HG03457 (cell line): Measurements from ENCODE around the gene ACOX2.
"Not testable (repeated sequence)": the region's sequence is repeated elsewhere in the genome, so short reads cannot be mapped to it uniquely, and the experiment has no call there.

Experiments used
- ATAC-seq: cut with Tn5 transposase; IDR thresholded peaks from one replicate; pipeline ENCODE4 v1.9.1; 2021; ENCODE audit warnings: moderate number of reproducible peaks; ENCODE audit not compliant: unreplicated experiment

The ACOX2 gene

DNA sequence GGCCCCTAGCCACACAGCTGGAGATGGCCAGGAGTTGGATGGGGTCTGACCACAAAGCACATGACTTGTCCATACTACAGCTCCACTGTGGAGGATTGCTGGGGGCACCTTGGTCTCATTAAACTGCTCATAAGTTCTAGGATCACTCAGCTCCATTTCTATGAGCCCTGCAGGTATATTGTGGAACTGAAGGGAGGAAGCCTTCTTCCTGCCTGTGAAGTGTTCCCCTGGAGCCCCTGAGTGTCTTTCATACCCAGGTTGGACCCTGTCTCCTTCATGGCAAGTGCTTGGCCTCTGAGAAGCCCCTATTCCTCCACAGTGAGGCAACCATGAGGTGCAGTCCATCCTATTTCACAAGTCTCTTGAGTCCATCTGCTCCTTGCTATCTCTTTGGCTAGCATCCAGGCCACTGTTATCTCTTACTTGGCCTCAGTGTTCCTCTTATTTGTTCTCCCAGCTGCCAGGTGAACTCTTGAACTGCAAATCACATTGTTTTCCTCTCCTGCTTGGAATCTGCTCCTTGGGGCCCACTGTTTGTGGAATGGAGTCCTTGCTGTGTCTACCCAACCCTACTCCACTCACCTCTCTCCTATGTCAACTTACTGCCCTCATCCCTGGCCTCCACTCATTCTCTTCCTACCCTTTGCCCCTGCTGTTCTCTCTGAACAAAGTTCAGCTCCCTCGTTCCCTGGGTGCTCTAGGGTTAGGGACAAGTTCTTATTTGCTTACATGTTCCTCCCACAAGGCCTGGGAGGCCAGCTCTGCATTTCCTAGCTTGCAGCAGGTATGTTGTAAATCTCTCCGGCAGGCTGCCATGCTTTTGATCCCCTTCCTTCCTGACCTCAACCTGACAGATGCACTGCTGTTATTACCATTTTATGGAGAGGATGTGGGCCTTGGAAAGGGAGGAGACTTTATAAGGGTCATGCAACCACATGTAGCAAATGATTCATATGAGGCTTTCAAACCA is 1.2 kb downstream of the ACOX2 start:
- ATAC-seq: no peak

DNA sequence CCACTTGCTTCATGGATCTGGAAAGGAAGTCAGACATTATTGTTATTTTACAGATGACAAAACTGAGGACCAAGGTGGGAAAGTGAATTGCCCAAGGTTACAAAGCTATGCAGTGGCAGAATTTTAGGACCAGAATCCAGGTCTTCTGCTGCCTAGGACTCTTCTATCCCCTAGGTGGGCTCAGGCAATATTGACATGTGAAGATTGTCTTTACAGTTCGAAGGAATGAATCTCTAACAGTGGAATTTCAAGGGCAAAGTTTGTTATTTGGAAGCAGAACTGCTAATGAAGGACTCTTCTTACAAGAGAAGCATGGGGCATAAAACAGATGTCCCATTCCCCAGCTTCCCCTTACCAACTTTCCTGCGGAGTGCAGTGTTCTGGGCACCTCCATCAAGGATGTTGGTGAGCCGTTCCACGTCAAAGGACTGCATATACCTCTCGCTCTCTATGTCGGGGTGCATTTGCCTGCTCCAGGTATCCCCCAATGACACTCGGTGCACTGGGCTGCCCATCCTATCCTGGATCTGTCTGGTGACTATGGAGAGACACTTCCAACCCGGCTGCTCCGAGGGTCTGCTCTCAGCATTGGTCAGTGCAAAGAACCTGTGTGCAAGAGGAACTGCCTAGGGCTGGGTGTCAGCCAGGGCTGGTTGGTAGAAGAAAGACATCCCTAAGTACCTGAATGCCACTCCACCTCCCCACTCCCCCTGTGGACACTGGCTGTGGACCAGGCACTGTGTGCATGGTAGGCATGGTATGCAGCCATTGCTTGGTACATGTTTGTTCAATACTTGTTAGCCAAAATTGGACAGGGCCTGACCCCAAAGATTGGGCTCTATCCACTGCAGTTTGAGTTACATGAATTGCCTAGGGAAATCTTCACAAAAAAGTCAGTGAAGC is 2.1 kb downstream of the ACOX2 start:
- ATAC-seq: no peak

DNA sequence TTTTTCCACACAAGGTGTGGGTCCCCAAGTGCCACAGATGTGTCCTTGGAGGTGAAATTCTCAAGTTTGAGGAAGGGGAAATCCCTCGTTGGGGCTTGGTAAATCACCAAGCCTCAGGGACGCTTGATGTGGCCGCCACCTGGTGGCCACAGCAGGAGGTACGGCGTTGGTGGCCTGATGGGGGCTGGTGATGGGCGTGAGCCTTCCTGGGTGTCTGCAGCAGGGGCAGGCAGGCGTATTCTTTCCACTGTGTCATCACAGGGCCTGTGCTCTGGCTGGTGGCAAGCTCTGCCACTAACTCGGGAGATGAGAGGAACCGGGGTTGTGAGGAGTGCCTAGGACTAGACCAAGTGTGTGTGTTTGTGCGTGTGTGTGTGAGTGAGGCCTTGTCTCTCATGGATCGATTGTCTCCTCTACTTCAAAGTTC is 4.2 kb downstream of the ACOX2 start:
- peak; percentile 78 for ATAC-seq

DNA sequence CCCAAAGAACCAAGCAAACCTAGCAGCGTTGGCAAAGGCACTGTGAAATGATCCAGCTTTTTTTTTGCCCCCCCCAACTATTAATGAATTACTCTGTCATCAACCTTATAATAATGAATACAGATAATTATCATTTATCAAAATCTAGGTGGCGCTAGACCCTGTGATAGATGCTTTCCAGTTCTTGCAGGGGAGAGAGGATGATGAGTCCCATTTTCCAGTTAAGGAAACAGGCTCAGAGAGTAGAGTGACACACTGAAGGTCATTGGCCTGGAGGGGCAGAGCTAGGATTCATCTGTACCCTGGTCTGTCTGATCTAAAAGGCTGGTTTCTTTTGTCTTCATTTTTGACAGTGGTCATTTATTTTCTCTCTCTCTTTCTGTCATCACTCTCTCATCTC is 5.0 kb downstream of the ACOX2 start:
- ATAC-seq: no peak

DNA sequence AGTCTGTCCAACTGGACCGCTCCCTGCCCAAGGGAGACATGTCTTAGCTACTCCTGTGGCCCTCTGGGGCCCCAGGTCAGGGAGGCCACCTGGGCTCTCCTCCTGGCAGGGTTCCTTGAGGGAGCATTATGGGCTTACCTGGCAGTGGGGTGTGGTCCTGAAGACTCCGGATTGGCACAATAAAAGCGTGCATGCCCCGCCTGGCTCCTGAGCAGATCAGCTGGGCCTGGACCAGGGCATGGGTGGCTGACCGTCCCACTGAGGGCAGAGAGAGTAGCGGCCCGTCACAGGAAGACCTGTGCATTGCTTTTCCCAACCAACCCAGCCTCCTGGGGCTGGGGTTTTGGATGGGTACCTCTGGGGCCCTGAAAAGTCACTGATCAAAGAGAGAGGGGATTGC is 5.4 kb downstream of the ACOX2 start:
- ATAC-seq: no peak

DNA sequence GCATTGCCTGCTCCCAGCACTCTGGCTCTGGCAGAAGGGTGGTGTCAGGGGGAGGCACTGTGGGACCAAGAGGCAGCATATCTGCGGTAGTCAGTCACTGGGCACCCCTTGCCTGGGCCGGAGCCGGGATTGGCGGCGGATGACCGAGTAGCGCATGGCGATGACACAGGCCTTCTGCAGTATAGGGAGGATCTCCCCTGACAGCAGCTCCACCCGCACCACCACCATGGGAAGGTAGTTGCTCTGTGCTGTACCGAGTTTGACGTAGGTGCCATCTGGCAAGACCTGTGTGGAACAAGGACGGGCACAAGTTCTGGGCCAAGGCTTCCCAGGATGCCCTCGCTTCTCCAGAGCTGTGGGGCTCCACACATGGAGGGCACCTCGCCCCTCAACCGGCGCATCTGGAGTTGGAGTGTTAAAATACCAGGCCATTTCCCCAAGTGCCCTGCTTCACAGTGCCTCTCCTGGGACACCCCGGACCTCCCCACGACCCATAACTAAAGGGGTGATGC is 6.6 kb downstream of the ACOX2 start:
- ATAC-seq: no peak

DNA sequence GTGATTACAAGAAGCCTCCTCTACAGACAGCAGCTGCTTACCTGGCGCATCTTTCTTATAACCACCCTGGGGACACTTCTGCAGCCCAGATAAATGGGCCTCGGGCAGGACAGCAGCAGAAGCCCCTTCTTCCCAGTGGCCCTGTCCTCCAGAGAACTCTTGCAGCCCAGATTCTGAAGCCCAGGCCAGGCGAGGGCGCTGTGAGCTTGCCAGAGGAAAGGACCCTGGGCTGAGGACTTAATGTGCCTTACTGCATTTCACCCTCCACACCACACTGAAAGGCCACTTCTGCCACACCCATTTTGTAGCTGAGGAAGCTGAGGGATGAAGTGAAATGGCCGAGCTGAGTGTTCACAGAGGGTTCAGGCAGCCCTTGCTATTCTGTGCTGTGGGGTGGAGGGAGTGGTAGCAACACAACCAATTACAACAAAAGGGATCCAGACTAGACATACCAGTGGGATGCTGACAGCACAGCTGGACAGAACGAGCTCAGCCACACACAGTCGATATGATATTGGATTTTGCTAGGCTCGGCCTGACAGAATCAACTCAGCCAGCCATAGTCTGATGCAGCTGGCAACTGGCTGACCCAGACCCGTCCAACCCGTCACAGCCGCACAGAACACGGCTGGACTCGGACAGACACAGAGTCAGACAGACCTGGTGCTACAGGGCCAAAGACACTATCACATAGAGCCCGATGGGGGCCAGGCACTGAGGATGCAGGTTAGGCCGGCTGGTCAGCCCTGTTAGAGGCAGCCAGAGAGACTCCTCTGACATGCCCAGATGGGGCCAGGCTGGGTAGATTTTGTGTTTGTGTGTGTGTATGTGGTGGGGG is 7.3 kb downstream of the ACOX2 start:
- ATAC-seq: no peak

DNA sequence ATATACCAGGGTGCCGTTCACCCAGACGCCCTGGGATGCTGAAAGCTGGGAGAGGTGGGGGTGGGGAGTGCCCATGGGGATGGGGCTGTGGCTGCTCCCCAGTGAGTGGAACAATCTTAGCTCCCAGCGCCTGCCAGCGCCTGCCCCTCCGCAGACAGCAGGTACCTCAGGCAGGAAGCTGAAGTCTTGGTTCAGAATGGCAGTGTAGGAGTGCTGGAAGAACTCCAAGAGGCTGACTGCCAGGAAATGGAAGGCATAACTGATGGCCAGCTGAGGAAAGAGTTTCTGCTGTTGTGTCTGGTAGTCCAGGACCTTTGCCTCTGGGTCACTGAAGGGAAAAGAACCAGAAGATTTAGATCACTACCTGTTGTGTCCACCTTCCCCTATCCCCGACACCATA is 8.4 kb downstream of the ACOX2 start:
- ATAC-seq: no peak

DNA sequence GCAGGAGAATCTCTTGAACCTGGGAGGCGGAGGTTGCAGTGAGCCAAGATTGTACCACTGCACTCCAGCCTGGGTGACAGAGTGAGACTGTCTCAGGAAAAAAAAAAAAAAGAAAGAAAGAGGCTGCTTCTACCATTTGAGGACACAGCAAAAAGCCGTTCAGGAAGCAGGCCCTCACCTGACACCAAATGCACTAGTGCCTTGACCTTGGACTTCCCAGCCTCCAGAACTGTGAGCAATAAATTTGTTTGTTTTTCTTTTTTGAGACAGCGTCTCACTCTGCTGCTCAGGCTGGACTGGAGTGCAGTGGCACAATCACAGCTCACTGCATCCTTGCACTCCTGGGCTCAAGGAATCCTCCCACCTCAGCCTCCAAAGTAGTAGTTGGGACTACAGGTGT is 9.6 kb downstream of the ACOX2 start:
- ATAC-seq: not testable (repeated sequence)

DNA sequence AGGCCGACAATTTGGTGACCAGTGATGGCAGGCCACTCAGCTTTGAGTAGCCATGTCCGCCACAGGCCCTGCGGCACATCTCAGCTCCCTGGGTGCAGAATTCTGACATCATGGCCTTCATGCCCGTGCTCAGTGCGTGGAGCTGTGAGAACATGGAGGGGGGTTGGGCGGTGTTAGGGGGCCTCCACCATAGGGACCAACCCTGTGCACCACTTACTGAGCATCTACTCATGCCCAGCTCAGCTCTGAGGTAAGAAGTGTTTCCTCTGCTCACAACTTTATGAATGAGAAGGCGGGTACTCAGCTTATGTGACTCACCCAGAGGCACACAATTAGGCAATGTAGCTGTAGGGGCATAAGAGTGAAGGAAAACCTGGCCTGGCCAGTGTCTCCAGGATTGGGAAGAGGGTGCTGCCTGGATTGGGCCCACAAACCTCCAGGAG is 10.5 kb downstream of the ACOX2 start:
- no peak for ATAC-seq

DNA sequence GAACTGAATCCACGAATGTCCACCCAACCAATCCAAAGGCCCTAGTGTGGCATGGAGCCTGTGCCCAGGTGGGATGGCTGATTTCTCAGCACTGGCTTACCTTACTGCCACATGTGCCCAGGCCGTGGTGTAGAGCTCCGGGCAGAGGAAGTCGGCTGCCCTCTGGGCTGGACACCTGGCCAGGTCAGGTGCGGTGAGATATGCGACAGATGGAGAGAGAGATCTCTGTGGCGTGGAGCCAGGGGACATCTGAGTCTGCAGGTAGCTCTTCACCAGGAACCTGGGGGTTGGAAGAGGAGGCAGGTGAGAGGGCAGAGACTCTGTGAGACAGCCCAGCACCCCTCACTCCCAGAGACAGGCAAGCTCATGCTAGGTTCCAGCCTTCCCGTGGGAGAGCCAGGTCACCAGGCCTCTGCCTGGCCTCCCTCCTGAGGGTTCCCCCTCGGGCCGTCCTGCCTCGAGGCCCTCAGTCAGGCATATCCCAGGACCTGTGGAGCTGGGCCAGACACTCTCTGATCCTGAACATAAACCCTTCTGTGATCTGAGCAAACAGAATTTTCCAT is 12.6 kb downstream of the ACOX2 start:
- no peak for ATAC-seq

DNA sequence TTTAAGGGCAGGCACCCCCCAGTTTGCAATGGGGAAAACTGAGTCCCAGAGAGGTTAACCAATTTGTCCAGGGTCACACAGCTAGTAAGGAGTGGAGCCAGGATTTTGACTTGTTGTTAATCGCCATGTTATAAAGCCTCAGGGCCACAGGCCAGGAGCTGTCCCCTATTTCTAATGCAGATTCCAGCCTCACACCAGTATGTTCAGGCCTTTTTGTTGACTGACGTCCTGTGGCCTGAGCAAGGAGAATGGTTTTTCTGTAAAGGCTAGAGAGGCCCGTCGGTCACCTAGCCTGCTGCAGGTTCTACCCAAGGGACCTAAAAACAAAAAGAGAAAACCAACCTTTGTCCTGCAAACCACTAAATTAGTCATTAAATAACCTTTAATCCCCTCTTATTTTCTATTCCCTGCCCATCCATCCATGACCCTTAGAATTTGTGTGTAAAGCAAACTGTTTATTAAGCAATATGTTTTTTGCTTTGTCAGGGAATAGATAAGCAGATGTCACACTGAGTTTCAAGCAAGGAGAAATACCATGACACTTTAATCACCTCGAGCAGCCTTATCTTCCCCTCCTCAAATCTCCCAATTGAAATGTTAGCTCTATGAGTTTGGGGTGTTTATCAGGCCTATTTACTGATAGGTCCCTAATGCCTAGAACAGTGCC is 14.1 kb downstream of the ACOX2 start:
- ATAC-seq: no peak

DNA sequence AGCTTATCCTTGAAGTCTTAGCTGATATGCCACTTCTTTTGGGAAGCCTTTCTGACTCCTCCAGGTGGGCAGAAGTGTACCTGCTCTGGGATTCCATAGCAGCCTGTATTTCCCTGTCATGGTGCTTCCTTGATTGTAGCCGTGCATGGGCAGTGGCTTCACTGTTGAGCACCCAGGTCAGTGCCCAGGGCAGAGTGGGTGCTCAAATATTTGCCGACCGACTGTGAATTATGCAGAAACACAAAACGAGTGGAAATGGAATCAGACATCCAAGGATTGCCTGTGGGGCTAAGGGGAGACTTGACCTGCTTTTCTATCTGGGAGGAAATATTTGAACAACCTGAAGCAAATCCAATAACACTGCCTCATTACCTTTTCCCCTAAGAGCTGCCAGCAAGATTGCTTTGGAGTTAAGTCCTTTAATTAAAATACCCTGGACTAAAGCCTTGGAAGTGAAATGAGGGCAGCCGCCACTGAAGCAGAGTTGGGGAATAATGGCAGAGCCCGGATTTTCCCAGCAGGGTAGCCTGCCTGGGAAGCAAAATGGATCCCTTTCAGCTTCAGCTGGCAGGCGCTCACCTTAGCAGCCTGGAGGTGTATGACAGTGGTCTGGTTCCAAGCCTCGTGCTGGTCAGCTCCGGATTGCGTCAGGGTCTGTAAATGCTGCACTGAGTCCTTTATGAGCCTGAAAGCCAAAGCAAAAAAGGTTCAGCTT is 14.9 kb downstream of the ACOX2 start:
- no peak for ATAC-seq

DNA sequence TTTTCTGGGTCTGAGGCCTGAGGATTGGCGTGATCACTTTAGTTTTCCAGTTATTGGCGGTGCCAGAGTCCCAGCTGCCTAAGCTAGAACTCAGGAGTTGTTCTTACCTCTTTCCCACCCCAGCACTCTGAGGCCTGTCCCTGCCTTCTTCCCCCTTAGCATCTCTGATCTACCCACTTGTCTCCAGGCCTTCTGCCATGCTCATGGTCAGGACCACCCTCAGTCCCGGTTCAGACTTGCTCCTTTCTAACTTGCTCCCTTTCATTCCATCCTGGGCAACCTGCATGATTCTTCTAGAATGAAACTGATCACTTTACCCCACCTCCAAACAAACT is 15.7 kb downstream of the ACOX2 start:
- no peak for ATAC-seq

DNA sequence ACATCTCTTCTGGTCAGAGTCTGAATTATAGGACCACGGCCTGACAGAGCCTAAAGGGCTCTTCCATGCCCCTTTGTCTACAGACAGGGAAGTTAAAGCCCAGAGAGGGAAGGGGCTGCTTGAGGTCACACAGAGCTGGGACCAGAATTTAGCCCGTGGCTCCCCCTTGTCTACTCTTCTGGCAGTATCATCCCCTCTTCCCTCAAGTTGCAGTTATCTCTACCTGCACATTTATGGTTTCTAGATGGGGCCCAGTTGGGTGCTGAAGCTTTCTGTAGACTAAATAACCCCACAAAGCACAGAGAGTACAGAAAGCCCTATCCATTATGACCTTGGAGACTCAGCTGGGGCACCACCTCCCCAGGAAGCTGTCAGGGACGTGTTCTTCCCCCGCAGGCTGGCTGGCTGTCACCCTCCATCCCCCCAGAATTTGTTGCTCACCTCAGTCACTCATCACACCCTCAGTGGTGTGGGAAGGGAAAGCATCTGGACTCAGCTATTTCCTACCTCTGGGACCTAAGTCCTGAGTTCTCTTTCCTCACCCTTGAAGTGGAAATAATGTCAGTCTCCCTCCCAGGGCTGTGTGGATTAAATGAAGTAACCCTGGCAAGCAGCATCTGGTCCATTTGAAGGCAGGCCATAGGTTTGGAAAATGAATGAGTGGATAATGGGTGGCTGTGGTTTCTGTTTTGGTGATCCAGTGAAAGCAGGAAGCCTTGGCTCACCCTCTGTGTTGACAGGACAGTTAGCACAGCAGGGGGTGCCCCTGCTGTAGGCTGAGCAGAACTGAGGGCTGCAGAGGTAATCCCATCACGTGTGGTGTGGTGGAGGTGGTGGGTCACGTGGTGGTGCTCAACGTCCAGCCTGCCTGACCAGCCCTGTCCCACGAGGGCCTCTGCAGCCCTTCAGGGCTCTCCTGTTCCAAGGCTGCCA is 16.3 kb downstream of the ACOX2 start:
- ATAC-seq: no peak

DNA sequence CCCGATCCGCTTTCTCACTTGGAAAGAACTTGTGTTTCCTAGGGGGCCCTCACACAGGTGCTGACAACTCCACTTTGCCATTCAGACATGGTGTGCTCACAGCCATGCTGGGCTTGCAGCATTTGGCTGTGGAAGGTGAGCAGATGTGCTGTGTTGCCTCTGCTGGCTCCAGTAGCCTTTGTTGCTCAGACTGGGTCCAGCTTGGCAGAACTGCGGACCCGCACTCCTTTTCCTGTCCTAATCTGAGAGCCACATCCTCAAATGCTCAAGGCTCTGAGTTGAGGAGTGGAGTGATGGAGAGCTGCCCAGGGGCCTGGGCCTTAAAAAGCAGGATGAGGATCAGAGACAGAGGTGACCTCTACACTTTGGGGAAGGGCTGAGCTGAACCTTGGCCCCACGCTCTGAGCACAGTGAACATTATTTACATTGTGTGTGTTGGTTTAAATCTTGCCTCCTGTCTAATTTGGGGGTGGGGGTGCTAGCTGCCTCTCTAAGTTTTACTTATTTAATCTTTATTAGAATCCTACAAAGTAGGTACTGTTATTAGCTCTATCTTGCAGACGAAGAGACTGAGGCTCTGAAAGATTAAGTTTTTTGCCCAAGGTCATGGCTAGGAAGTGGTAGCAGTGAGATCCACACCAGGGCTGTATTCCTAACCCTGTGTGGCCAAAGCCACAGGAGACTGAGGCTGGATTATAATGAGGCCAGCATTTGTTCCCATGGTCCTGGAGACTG is 17.2 kb downstream of the ACOX2 start:
- no peak for ATAC-seq

DNA sequence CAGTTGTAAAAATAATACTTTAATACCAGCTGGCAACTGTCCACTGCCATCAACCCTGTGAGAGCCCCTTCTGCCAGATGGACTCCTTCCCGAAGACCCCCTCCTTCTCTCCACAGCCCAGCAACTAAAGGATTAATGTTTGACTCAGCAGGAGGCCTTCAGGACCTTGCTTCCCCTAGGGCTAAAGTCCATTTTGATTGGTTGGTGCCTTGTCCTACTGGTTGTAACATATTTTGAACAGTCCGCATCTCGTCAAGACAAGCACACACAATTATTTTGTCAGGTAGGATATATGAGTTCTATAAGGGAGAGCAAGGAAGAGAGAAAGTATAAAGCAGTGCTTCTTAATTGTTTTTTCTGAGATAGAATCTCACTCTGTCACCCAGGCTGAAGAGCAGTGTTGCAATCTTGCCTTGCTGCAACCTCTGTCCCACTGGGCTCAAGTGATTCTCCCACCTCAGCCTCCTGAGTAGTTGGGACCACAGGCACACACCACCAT is 18.6 kb downstream of the ACOX2 start:
- ATAC-seq: no peak
